A549 treated with AZD2906 at 1 μM for 4 hours (cell line): ENCODE data around the gene MYL2. TPM values are rescaled to one million over a fixed set of nuclear protein-coding genes. Genes with fewer than 3 reads are reported as not detected.

Source experiments
- total RNA-seq: library from RNA; stranded (reverse); fragments of 200-300 nt; extraction: Qiagen RNA extraction; gene quantifications from 5 replicates; pipeline ENCODE4 v1.2.3, GENCODE V29; 2022

Gene MYL2, protein sequence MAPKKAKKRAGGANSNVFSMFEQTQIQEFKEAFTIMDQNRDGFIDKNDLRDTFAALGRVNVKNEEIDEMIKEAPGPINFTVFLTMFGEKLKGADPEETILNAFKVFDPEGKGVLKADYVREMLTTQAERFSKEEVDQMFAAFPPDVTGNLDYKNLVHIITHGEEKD
- total RNA-seq: 0.84 to 1.3 TPM (median 1.1 TPM) in 5 replicates

DNA sequence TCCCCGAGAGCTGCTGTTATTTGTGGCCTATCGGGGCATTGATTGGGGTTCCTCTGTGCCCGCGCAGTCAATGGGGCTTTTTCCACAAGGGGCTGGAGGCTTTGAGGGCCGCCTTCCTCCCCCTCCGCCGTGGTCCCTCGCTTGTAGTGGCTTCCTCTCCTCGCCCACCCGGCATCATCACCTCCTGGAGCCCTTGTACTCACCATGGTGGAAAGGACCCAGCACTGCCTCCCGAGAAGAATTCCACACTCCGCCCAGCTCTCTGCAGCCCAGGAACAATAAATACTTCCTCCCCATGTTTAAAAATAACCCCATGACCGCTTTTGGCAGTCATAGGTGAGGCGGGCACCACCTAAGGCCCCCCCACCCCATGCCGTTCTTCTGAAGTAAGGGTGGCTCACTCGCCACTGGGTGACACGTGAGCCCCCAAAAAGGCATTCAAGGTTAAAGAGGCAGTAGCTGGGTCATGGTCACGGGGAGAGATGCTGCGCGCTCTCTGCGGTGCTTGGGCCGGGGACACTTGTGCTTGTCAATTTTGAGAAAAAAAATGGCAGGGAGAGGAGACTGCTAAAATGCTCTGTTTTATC is at the start of gene MYL2:
Gene MYL2, minus strand, starts transcription at position 256 of the 587 bp plus-strand sequence. Its CDS starts 50 bp downstream, at position 206.

Other genes with a start within 250 kb of the MYL2 start
- 0.40 to 0.86 TPM (median 0.72 TPM) in 5 replicates for gene HVCN1, start 231.5 kb downstream of the MYL2 start, total RNA-seq
- 141 to 160 TPM (median 148 TPM) in 5 replicates for gene PPP1CC, start 177.7 kb downstream of the MYL2 start, total RNA-seq
- gene CCDC63, start 73.6 kb downstream of the MYL2 start, total RNA-seq: 0.05 to 0.09 TPM (median 0.06 TPM) in 3 of 5 replicates, not detected in the others
- 0.26 to 0.41 TPM (median 0.33 TPM) in 5 replicates for gene CUX2, start 113.6 kb upstream of the MYL2 start, total RNA-seq